ENCODE measurements around the gene EXD3. TPM values are rescaled to one million over a fixed set of nuclear protein-coding genes. Genes with fewer than 3 reads are reported as not detected.

The EXD3 gene
- total and polyA plus RNA-seq, 9 of the 15 experiments (the other 6 are each of a cell fraction or from before 2014, with no cell fraction given) = 0.29 to 12.5 (median 3.9) TPM

DNA sequence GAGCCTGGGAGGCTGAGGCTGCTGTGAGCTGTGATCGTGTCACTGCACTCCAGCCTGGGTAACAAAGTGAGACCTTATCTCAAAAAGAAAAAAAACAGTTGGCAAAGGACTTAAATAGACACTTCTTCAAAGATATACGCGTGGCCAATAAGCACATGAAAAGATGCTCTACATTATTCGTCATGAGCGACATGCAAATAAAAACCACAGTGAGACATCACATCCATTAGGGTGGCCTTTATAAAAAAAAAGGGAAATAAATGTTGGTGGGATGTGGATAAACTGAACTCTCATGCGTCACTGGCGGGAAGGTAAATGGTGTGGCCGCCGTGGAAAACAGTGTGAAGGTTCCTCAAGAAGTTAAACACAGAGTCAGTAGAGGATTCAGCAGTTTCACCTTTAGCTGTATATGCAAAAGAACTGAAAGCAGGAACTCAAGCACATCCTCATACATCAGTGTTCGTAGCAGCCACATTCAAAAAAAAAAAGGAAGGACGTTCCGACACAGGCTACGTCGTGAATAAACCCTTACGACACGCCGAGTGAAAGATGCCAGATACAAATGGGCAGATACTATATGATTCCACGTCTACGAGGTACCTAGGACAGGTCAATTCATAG is 96.4 kb downstream of the EXD3 start:
- Histone ChIP-seq H3K9me3 (replicated peaks; ENCODE audit: control insufficient read depth, insufficient read depth, low read depth, low read length) (no peaks in the 10 kb centered on the region; the same call in 1 of the 2 replicates), H3K9me1 (ENCODE audit: control insufficient read depth, insufficient read depth, low read length) (no peaks in the 10 kb centered on the region), H3K9ac (ENCODE audit: insufficient read depth in 1 of 2, low read depth in 2 of 2, low read length in 2 of 2) (no peak overlapping the region), H3K4me2 (ENCODE audit: insufficient read depth, low read length) (no peak overlapping the region), H3K79me2 (ENCODE audit: control insufficient read depth, insufficient read depth, low read length) (no peaks in the 10 kb centered on the region), H3K27ac (ENCODE audit: extremely low read depth, low read depth, low read length) (no peak overlapping the region), H3K4me1 (replicated peaks in 1 of 2; ENCODE audit: control insufficient read depth in 2 of 2, insufficient read depth in 2 of 2, low read length in 2 of 2) (peaks cover 0 to 7% of the 10 kb centered on the region in 2 experiments; a peak in 1 of 5 replicates), H4K20me1 (replicated peaks; ENCODE audit: control insufficient read depth, insufficient read depth, low read length) (no peaks in the 10 kb centered on the region), H3K36me3 (ENCODE audit: control insufficient read depth, insufficient read depth, low read length) (no peaks in the 10 kb centered on the region), H3K4me3 (no peak overlapping the region), H3K27me3 (ENCODE audit: control insufficient read depth in 2 of 2, insufficient read depth in 2 of 2, low read length in 2 of 2) (peaks cover 13 to 23% of the 10 kb centered on the region in 2 experiments; a peak in 3 of 5 replicates), H2AFZ (ENCODE audit: low read depth, low read length) (no peak overlapping the region)
- in situ Hi-C loops (cut with MboI) = no loop called here
- ChIA-PET CTCF (ENCODE audit: low intra/inter-chr PET ratio) (no interaction called here), POLR2A (no interaction called here)
- FAIRE-seq = no peak
- intact Hi-C loops (cut with micrococcal nuclease) = no loop called here
- no TSS peak for BruUV-seq (replicated peaks)
- no peak for ATAC-seq
- 46% methylated on average over 17 of the region's 19 CpGs for WGBS (ENCODE audit: insufficient coverage, low coverage, missing lambda C conversion rate)
- DNase-seq (ENCODE audit: extremely low read depth in 1 of 4, low spot score in 3 of 4) = no peak
- TF ChIP-seq, protein P1, sequence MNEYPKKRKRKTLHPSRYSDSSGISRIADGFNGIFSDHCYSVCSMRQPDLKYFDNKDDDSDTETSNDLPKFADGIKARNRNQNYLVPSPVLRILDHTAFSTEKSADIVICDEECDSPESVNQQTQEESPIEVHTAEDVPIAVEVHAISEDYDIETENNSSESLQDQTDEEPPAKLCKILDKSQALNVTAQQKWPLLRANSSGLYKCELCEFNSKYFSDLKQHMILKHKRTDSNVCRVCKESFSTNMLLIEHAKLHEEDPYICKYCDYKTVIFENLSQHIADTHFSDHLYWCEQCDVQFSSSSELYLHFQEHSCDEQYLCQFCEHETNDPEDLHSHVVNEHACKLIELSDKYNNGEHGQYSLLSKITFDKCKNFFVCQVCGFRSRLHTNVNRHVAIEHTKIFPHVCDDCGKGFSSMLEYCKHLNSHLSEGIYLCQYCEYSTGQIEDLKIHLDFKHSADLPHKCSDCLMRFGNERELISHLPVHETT (CRISPR knock-in tag; conservative IDR thresholded peaks at IDR 0.05 in 1 of 2, IDR thresholded peaks at IDR 0.05 in 1 of 2) = no peak
- TF ChIP-seq, protein P2, sequence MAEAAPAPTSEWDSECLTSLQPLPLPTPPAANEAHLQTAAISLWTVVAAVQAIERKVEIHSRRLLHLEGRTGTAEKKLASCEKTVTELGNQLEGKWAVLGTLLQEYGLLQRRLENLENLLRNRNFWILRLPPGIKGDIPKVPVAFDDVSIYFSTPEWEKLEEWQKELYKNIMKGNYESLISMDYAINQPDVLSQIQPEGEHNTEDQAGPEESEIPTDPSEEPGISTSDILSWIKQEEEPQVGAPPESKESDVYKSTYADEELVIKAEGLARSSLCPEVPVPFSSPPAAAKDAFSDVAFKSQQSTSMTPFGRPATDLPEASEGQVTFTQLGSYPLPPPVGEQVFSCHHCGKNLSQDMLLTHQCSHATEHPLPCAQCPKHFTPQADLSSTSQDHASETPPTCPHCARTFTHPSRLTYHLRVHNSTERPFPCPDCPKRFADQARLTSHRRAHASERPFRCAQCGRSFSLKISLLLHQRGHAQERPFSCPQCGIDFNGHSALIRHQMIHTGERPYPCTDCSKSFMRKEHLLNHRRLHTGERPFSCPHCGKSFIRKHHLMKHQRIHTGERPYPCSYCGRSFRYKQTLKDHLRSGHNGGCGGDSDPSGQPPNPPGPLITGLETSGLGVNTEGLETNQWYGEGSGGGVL (CRISPR knock-in tag; IDR thresholded peaks at IDR 0.05) = no peak
- TF ChIP-seq, protein P3, sequence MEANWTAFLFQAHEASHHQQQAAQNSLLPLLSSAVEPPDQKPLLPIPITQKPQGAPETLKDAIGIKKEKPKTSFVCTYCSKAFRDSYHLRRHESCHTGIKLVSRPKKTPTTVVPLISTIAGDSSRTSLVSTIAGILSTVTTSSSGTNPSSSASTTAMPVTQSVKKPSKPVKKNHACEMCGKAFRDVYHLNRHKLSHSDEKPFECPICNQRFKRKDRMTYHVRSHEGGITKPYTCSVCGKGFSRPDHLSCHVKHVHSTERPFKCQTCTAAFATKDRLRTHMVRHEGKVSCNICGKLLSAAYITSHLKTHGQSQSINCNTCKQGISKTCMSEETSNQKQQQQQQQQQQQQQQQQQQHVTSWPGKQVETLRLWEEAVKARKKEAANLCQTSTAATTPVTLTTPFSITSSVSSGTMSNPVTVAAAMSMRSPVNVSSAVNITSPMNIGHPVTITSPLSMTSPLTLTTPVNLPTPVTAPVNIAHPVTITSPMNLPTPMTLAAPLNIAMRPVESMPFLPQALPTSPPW (CRISPR knock-in tag; IDR thresholded peaks at IDR 0.05) = no peak
- TF ChIP-seq, protein P4, sequence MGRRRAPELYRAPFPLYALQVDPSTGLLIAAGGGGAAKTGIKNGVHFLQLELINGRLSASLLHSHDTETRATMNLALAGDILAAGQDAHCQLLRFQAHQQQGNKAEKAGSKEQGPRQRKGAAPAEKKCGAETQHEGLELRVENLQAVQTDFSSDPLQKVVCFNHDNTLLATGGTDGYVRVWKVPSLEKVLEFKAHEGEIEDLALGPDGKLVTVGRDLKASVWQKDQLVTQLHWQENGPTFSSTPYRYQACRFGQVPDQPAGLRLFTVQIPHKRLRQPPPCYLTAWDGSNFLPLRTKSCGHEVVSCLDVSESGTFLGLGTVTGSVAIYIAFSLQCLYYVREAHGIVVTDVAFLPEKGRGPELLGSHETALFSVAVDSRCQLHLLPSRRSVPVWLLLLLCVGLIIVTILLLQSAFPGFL (CRISPR knock-in tag; IDR thresholded peaks at IDR 0.05) = no peak
- TF ChIP-seq TAL1 (IDR thresholded peaks at IDR 0.05) = no peak
- no peak for TF ChIP-seq OTX1 (CRISPR knock-in tag; IDR thresholded peaks at IDR 0.05)
- TF ChIP-seq ESRRA (IDR thresholded peaks at IDR 0.05; ENCODE audit: borderline replicate concordance, low read depth) = no peak
- no peak for TF ChIP-seq BCOR (IDR thresholded peaks at IDR 0.05)
- no peak for TF ChIP-seq EWSR1 (IDR thresholded peaks at IDR 0.05; ENCODE audit: borderline replicate concordance, low read depth, partially characterized antibody)
- TF ChIP-seq, protein P5, sequence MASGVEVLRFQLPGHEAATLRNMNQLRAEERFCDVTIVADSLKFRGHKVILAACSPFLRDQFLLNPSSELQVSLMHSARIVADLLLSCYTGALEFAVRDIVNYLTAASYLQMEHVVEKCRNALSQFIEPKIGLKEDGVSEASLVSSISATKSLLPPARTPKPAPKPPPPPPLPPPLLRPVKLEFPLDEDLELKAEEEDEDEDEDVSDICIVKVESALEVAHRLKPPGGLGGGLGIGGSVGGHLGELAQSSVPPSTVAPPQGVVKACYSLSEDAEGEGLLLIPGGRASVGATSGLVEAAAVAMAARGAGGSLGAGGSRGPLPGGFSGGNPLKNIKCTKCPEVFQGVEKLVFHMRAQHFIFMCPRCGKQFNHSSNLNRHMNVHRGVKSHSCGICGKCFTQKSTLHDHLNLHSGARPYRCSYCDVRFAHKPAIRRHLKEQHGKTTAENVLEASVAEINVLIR (CRISPR knock-in tag; IDR thresholded peaks at IDR 0.05) = no peak
- no peak for TF ChIP-seq ZNF589 (CRISPR knock-in tag; IDR thresholded peaks at IDR 0.05; ENCODE audit: low read depth)
- TF ChIP-seq ASH1L (IDR thresholded peaks at IDR 0.05; ENCODE audit: borderline replicate concordance, low read depth, partially characterized antibody) = no peak
- no peak for TF ChIP-seq CC2D1A (IDR thresholded peaks at IDR 0.05)
- TF ChIP-seq ETV6 (IDR thresholded peaks at IDR 0.05; ENCODE audit: borderline replicate concordance in 1 of 2, low read depth in 2 of 2, low read length in 1 of 2) = no peak
- no peak for TF ChIP-seq ETV6 (CRISPR knock-in tag; IDR thresholded peaks at IDR 0.05; ENCODE audit: borderline replicate concordance)
